Ovary (tissue), 3 donors: ENCODE data around the gene RPL38.

Experiments
- CTCF ChIP-seq, 3 donors: fragments of 450-650 bp in 2 of 3; fragments of 200-600 bp in 1 of 3; IDR thresholded peaks; one replicate each; pipeline versions ENCODE4 v1.5.1 to v1.8.0; 2016 to 2022; ENCODE audit warnings: antibody characterized with exemption in 3 of 3, mild to moderate bottlenecking in 1 of 3
- EP300 ChIP-seq: sonication (generic); formaldehyde crosslinking; IDR thresholded peaks from one replicate; pipeline ENCODE4 v1.6.1; 2017; ENCODE audit warnings: antibody characterized with exemption
- POLR2A ChIP-seq: fragments of 450-650 bp; IDR thresholded peaks from one replicate; pipeline ENCODE4 v1.6.1; 2017; ENCODE audit warnings: antibody characterized with exemption, mild to moderate bottlenecking, moderate library complexity
- donor health status: DM: no; HTN: no; CAD: no.

DNA sequence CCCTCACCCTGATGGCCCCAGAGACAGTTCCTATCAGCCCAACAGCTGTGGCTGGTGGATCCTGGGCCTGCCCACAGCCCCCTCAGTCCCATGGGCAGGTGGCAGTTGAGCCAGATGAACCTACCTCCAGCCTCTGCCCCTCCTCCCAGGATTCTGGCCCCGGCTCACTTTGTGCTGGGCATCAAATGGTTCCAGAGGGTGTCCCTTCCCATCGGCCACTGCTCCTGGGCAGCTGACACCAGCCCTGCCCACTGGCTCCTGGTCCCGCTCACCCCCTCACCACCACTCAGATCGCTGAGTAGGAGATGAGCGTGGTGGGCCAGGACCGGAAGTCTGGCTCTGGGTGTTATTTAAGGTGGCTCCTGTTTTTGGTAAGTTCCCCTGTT is 11.9 kb downstream of the RPL38 start:
- no peak for TF ChIP-seq CTCF (IDR thresholded peaks at IDR 0.05)
- TF ChIP-seq POLR2A, result no peak
- TF ChIP-seq EP300, result no peak
